ENCODE measurements around the gene ADH4. TPM values are rescaled to one million over a fixed set of nuclear protein-coding genes. Genes with fewer than 3 reads are reported as not detected.
A peak's percentile ranks its signal among the peaks of the same experiment; 100 is the strongest.
"Not testable (repeated sequence)": the region's sequence is repeated elsewhere in the genome, so short reads cannot be mapped to it uniquely, and the experiment has no call there.

Gene ADH4
- polyA plus RNA-seq, 3 donors, result 0.47 to 1.6 (median 1.2) TPM

GRCh38 chr4:99144587-99144986, 490 bp upstream of the ADH4 start:
- DNase-seq (ENCODE audit: extremely low read depth in 1 of 11, low read depth in 9 of 11, low spot score in 4 of 11), result no peak

- DNase-seq (ENCODE audit: extremely low read depth in 1 of 11, low read depth in 9 of 11, low spot score in 4 of 11), result no peak
These were observed 7.8 kb downstream of the ADH4 start for GRCh38 chr4:99136329-99136728.

- no peak for DNase-seq (ENCODE audit: extremely low read depth in 1 of 11, low read depth in 9 of 11, low spot score in 4 of 11)
These were observed 8.4 kb downstream of the ADH4 start for GRCh38 chr4:99135541-99136162.

GRCh38 chr4:99134586-99134985, 9.5 kb downstream of the ADH4 start:
- no peak for DNase-seq (ENCODE audit: extremely low read depth in 1 of 11, low read depth in 9 of 11, low spot score in 4 of 11)

GRCh38 chr4:99131378-99131777, 12.7 kb downstream of the ADH4 start:
- no peak for DNase-seq (ENCODE audit: extremely low read depth in 1 of 11, low read depth in 9 of 11, low spot score in 4 of 11)

GRCh38 chr4:99126376-99126775, 17.7 kb downstream of the ADH4 start:
- no peak for DNase-seq (ENCODE audit: extremely low read depth in 1 of 11, low read depth in 9 of 11, low spot score in 4 of 11)

GRCh38 chr4:99121008-99121407, 23.1 kb downstream of the ADH4 start:
- no peak for DNase-seq (ENCODE audit: extremely low read depth in 1 of 11, low read depth in 9 of 11, low spot score in 4 of 11)

GRCh38 chr4:99120501-99120900, 23.6 kb downstream of the ADH4 start:
- no peak for DNase-seq (ENCODE audit: extremely low read depth in 1 of 11, low read depth in 9 of 11, low spot score in 4 of 11)

GRCh38 chr4:99117876-99118693, 26.0 kb downstream of the ADH4 start:
- peak in 5 of 11 donors; percentile 3 to 17 (median 12) for DNase-seq (ENCODE audit: extremely low read depth in 1 of 11, low read depth in 9 of 11, low spot score in 4 of 11)

GRCh38 chr4:99117122-99117841, 26.8 kb downstream of the ADH4 start:
- not testable (repeated sequence) for DNase-seq (ENCODE audit: extremely low read depth in 1 of 11, low read depth in 9 of 11, low spot score in 4 of 11)

- DNase-seq (ENCODE audit: extremely low read depth in 1 of 11, low read depth in 9 of 11, low spot score in 4 of 11), result not testable (repeated sequence)
These were observed 34.8 kb downstream of the ADH4 start for GRCh38 chr4:99109286-99109685.

GRCh38 chr4:99104153-99104552, 39.9 kb downstream of the ADH4 start:
- no peak for DNase-seq (ENCODE audit: extremely low read depth in 1 of 11, low read depth in 9 of 11, low spot score in 4 of 11)

- DNase-seq (ENCODE audit: extremely low read depth in 1 of 11, low read depth in 9 of 11, low spot score in 4 of 11), result no peak
These were observed 40.9 kb downstream of the ADH4 start for GRCh38 chr4:99103166-99103565.

- no peak for DNase-seq (ENCODE audit: extremely low read depth in 1 of 11, low read depth in 9 of 11, low spot score in 4 of 11)
These were observed 41.5 kb downstream of the ADH4 start for GRCh38 chr4:99102634-99103033.

GRCh38 chr4:99100876-99101275, 43.2 kb downstream of the ADH4 start:
- no peak for DNase-seq (ENCODE audit: extremely low read depth in 1 of 11, low read depth in 9 of 11, low spot score in 4 of 11)

GRCh38 chr4:99099814-99100213, 44.3 kb downstream of the ADH4 start:
- DNase-seq (ENCODE audit: extremely low read depth in 1 of 11, low read depth in 9 of 11, low spot score in 4 of 11), result not testable (repeated sequence)

GRCh38 chr4:99099311-99099710, 44.8 kb downstream of the ADH4 start:
- no peak for DNase-seq (ENCODE audit: extremely low read depth in 1 of 11, low read depth in 9 of 11, low spot score in 4 of 11)

- DNase-seq (ENCODE audit: extremely low read depth in 1 of 11, low read depth in 9 of 11, low spot score in 4 of 11), result not testable (repeated sequence)
These were observed 52.3 kb downstream of the ADH4 start for GRCh38 chr4:99091841-99092240.

GRCh38 chr4:99091216-99091575, 52.9 kb downstream of the ADH4 start:
- no peak for DNase-seq (ENCODE audit: extremely low read depth in 1 of 11, low read depth in 9 of 11, low spot score in 4 of 11)

Measured in renal cortex interstitium (tissue), 11 donors.